ENCODE results near the gene WARS2. TPM values are rescaled to one million over a fixed set of nuclear protein-coding genes. Genes with fewer than 3 reads are reported as not detected.

WARS2 gene
- total RNA-seq, 1 donor from 2014 or later, result 7.9 TPM

DNA sequence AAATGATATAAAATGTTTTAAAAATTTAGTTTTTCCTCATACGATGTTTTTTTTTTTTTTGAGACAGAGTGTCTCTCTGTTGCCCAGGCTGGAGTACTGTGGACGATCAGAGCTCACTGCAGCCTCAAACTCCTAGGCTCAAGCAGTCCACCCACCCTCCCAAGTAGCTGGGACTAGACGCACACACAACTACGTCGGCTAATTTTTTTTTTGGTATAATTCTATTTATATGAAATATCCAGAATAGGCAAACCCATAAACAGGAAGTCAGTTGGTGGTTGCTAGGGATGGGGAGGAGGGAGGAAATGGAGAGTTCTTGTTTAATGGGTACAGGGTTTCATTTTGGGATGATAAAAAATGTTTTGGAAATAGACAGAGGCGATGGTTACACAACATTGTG, 56.5 kb downstream of the WARS2 start:
- Mint-ChIP-seq H3K27me3 (ENCODE audit: unreplicated experiment) (peaks cover 2% of the 10 kb centered on the region), H3K9me3 (ENCODE audit: unreplicated experiment) (no peaks in the 10 kb centered on the region), H3K36me3 (ENCODE audit: unreplicated experiment) (peaks cover 3% of the 10 kb centered on the region), H3K4me3 (ENCODE audit: unreplicated experiment) (no peak overlapping the region), H3K4me1 (ENCODE audit: low read depth, unreplicated experiment) (no peaks in the 10 kb centered on the region), H3K27ac (ENCODE audit: unreplicated experiment) (no peak overlapping the region)
- TF ChIP-seq, protein P1, sequence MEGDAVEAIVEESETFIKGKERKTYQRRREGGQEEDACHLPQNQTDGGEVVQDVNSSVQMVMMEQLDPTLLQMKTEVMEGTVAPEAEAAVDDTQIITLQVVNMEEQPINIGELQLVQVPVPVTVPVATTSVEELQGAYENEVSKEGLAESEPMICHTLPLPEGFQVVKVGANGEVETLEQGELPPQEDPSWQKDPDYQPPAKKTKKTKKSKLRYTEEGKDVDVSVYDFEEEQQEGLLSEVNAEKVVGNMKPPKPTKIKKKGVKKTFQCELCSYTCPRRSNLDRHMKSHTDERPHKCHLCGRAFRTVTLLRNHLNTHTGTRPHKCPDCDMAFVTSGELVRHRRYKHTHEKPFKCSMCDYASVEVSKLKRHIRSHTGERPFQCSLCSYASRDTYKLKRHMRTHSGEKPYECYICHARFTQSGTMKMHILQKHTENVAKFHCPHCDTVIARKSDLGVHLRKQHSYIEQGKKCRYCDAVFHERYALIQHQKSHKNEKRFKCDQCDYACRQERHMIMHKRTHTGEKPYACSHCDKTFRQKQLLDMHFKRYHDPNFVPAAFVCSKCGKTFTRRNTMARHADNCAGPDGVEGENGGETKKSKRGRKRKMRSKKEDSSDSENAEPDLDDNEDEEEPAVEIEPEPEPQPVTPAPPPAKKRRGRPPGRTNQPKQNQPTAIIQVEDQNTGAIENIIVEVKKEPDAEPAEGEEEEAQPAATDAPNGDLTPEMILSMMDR (IDR thresholded peaks at IDR 0.05; ENCODE audit: partially characterized antibody, unreplicated experiment), result no peak
- DNase-seq, result no peak

- Mint-ChIP-seq H3K4me3 (ENCODE audit: unreplicated experiment) (no peak overlapping the region), H3K4me1 (ENCODE audit: low read depth, unreplicated experiment) (no peaks in the 10 kb centered on the region), H3K36me3 (ENCODE audit: unreplicated experiment) (peaks cover 5% of the 10 kb centered on the region), H3K27me3 (ENCODE audit: unreplicated experiment) (peaks cover 2% of the 10 kb centered on the region), H3K27ac (ENCODE audit: unreplicated experiment) (no peak overlapping the region), H3K9me3 (ENCODE audit: unreplicated experiment) (no peaks in the 10 kb centered on the region)
- TF ChIP-seq, protein P1 (IDR thresholded peaks at IDR 0.05; ENCODE audit: partially characterized antibody, unreplicated experiment), result no peak
- no peak for DNase-seq
These were observed 57.0 kb downstream of the WARS2 start for GRCh38 chr1:119083479-119083878.

DNA sequence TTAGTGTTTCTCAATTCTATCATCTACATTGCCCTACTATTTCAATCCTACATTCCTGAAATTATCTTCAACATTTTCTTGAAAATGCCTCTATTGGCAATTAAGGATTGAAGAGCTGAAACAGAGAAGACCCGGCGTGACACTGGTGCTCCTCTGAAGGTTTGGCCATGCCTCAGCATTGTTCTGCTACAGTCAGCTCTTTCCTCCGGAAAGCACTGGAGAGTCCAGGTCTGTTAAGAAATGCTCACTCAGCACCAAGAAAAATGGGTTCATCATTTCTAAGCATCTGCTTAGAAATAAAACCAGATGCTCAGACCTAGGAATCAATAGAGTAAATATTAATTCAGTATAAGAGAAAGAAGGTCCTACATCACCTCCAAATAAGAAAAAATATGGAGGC, 58.8 kb downstream of the WARS2 start:
- TF ChIP-seq, protein P1 (IDR thresholded peaks at IDR 0.05; ENCODE audit: partially characterized antibody, unreplicated experiment), result no peak
- H3K4me3 Mint-ChIP-seq (ENCODE audit: unreplicated experiment), result no peak overlapping the region
- H3K27ac Mint-ChIP-seq (ENCODE audit: unreplicated experiment), result no peak overlapping the region
- peaks cover 5% of the 10 kb centered on the region for H3K36me3 Mint-ChIP-seq (ENCODE audit: unreplicated experiment)
- H3K27me3 Mint-ChIP-seq (ENCODE audit: unreplicated experiment), result peaks cover 2% of the 10 kb centered on the region
- no peaks in the 10 kb centered on the region for H3K4me1 Mint-ChIP-seq (ENCODE audit: low read depth, unreplicated experiment)
- no peaks in the 10 kb centered on the region for H3K9me3 Mint-ChIP-seq (ENCODE audit: unreplicated experiment)
- no peak for DNase-seq

GRCh38 chr1:119081267-119081666, 59.2 kb downstream of the WARS2 start:
- Mint-ChIP-seq H3K27ac (ENCODE audit: unreplicated experiment) (no peak overlapping the region), H3K9me3 (ENCODE audit: unreplicated experiment) (no peaks in the 10 kb centered on the region), H3K27me3 (ENCODE audit: unreplicated experiment) (peaks cover 2% of the 10 kb centered on the region), H3K4me3 (ENCODE audit: unreplicated experiment) (no peak overlapping the region), H3K4me1 (ENCODE audit: low read depth, unreplicated experiment) (no peaks in the 10 kb centered on the region), H3K36me3 (ENCODE audit: unreplicated experiment) (peaks cover 5% of the 10 kb centered on the region)
- TF ChIP-seq, protein P1 (IDR thresholded peaks at IDR 0.05; ENCODE audit: partially characterized antibody, unreplicated experiment), result no peak
- DNase-seq, result no peak

DNA sequence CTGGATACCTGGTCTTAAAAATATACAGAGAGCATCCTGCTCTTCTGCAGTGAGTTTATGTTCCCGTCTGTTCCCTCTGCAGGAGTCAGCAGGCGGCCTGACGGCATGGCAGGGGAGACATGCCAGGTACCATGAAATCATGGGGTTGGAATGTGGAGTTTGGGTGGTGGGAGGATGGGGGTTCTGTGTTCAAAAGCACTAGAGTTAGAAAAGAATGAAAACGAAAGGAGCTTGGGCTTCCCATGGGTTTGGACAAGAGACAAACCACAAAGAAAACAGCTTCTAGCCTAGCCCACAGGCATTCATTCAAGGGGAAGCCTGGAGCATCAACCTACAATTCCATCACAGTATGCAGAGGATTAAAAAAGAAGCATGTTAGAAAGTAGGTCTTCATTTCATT, 59.9 kb downstream of the WARS2 start:
- no peak overlapping the region for H3K4me3 Mint-ChIP-seq (ENCODE audit: unreplicated experiment)
- peaks cover 5% of the 10 kb centered on the region for H3K36me3 Mint-ChIP-seq (ENCODE audit: unreplicated experiment)
- H3K27ac Mint-ChIP-seq (ENCODE audit: unreplicated experiment), result no peak overlapping the region
- H3K4me1 Mint-ChIP-seq (ENCODE audit: low read depth, unreplicated experiment), result no peaks in the 10 kb centered on the region
- peaks cover 2% of the 10 kb centered on the region for H3K27me3 Mint-ChIP-seq (ENCODE audit: unreplicated experiment)
- DNase-seq, result no peak
- no peaks in the 10 kb centered on the region for H3K9me3 Mint-ChIP-seq (ENCODE audit: unreplicated experiment)
- TF ChIP-seq, protein P1 (IDR thresholded peaks at IDR 0.05; ENCODE audit: partially characterized antibody, unreplicated experiment), result no peak
